ENCODE measurements around the gene CD3D.

GRCh38 chr11:118314988-118315411 lies 27.5 kb downstream of the CD3D start:
- TF ChIP-seq, protein P1, sequence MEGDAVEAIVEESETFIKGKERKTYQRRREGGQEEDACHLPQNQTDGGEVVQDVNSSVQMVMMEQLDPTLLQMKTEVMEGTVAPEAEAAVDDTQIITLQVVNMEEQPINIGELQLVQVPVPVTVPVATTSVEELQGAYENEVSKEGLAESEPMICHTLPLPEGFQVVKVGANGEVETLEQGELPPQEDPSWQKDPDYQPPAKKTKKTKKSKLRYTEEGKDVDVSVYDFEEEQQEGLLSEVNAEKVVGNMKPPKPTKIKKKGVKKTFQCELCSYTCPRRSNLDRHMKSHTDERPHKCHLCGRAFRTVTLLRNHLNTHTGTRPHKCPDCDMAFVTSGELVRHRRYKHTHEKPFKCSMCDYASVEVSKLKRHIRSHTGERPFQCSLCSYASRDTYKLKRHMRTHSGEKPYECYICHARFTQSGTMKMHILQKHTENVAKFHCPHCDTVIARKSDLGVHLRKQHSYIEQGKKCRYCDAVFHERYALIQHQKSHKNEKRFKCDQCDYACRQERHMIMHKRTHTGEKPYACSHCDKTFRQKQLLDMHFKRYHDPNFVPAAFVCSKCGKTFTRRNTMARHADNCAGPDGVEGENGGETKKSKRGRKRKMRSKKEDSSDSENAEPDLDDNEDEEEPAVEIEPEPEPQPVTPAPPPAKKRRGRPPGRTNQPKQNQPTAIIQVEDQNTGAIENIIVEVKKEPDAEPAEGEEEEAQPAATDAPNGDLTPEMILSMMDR (IDR thresholded peaks at IDR 0.05): no peak
- TF ChIP-seq POLR2A (IDR thresholded peaks at IDR 0.05): no peak
